ENCODE data around the gene DAB1. TPM values are rescaled to one million over a fixed set of nuclear protein-coding genes. Genes with fewer than 3 reads are reported as not detected.

DAB1 gene
- polyA plus RNA-seq, 3 donors, result 6.5 to 7.3 (median 7.2) TPM

- no peak for DNase-seq
Observed at GRCh38 chr1:56979986-56980755, 443.7 kb downstream of the DAB1 start.

DNA sequence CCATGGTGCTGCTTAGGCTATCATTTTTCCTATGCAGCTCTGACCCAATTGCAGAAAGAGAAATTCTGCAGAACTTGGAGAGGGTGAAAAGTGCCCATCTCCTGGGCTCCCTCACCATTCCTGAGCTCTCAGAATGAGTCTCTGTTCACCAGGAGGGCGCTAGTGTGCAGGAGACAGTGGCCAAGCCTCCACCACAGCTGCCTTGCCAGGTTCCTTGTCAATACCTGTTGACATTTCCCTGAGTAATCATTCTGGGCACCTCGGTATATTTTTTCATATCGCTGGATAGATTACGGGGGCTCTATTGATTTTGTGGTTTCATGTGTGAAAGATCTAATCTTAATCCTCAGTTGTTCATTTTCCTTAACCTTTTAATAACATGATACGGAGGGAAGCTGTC, 445.0 kb downstream of the DAB1 start:
- no peak for DNase-seq

- no peak for DNase-seq
Observed at GRCh38 chr1:56977910-56978309, 445.9 kb downstream of the DAB1 start.

DNA sequence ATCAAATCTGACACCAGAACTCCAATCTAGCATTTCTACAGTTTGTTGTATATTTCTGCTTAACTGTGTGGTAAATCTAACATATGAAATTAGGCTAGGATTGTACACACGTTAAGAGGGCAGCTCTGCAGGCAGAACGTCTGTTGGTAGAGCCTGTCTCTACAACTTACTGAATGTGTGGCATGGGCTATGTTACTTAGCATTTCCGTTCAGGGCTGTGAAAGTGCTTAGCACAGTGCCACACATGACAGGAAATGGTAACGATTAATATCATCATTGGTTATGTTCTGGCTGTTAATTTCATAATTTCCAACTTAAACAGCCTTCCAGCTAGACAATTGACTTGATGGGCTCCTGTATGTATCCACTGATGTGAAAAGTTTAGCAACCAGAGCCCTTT, 448.4 kb downstream of the DAB1 start:
- DNase-seq, result no peak

DNA sequence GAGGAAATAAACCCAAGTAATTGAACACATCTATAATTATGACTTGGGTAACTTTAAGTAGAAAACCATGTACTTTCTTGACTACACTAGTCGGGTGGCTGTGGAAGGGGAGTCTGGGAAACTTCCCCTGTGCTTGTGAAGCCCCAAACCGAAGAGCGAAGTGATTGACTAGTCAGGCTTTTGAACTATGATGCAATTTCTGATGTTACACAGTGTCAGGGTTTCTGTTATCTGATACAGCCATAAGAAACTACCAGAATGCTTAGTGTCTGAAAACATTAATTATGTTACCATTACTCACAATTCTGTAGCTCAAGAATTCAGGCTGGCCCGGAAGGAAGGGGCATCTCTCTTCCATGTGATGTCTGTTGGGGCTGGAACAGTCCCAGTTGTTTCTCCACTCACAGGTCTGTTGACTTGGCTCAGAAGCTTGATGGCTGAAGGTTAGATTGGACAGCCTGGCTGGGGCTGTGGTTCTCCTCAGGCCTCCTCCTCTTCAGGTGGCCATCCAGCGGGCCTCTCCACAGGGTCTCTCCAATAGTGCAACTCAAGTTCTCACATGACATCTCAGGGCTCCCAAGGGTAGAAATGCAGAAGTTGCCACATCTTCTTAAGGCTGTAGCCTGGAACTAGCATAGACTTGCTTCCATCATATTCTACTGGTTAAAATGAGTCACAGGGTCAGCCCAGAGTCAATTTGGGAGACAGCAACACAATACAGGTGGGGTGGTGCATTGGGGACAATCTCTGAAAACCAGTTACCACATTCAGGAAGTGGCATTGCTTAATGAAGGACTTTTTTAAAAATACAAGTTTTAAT, 449.7 kb downstream of the DAB1 start:
- no peak for DNase-seq

- DNase-seq, result no peak
Observed at GRCh38 chr1:56972976-56973375, 450.9 kb downstream of the DAB1 start.

DNA sequence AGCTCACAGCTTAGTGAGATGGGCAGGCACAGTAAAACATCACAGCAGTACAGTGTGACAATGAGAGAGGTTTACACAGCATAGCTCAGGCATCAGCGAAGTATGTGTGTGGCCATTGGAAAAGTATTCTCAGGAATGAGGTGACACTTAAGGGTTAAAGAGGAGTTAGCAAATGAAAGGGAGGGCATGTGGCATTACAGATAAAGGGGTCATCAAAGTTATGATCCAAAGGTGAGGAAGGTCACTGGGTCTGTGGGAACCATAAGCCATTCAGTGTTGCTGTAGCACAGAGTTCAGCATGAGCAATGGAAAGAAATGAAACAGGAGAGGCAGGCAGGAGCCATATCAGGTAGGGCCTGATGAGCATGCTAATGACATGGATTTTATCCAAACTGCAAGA, 453.6 kb downstream of the DAB1 start:
- no peak for DNase-seq

GRCh38 chr1:56968878-56969495, 454.9 kb downstream of the DAB1 start:
- DNase-seq, result no peak

DNA sequence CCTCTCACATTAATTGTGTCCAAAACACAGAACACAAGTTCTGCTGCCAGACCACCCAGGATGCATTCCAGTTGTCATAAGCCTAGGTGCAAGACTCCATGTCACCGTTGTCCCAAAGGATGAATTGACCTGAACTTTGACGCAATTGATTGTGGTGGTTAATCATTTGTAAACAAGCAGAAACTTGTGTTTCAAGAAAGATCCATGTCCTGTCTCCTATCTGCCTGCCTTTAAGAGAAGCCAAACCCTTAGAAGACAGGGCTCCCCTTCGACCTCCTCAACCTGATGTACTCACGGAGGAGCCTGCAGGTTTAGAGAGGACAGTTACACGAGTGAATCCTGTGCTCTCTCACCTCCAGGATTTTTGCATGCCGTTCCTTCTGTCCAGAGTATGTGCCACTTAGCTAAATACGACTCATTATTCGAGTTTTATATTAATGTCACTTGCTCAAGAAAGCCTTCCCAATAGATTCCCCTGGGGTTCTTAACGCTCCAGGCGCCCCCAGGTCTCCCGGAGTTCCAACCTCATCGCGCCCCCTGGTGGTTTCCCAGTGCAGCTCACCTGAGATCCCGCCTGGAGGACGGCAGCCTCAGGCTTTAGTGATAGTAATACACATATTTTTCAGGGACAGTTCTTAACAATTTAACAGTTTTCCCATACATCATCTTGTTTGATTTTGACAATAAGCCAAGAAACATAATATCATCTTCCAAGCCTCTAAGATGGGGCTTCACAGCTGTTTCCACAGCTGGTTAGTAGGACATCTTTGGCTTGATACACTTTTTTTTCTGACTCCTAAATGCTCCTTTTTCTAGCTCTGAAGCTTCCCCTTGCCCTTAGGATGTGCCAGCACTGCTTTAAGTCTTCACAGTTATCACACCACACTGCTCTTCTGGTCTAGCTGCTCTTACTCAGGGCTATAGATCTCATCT, 455.7 kb downstream of the DAB1 start:
- DNase-seq, result peak; percentile 9

GRCh38 chr1:56967355-56967754, 456.5 kb downstream of the DAB1 start:
- DNase-seq, result no peak

DNA sequence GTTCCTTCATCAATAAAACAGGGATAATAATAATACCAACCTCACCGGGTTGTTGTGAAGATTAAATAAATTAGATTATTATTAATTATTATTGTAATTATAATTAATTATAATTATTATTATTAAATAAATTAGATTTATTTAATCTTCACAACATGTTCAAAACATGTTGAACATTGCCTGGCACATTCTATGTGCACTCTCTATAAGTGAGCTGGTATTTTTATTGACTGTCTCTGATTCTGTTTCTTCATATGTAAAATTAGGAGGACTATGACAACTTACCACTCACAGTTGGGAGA, 457.2 kb downstream of the DAB1 start:
- DNase-seq, result no peak

- no peak for DNase-seq
Observed at GRCh38 chr1:56965916-56966697, 457.8 kb downstream of the DAB1 start, which contains the start of gene C8B. Gene C8B, minus strand, starts transcription at chr1:56966015. Its CDS starts 67 bp downstream, at chr1:56965948.

GRCh38 chr1:56965191-56965590, 458.7 kb downstream of the DAB1 start:
- DNase-seq, result no peak

- no peak for DNase-seq
Observed at GRCh38 chr1:56964349-56965017, 459.4 kb downstream of the DAB1 start.

- no peak for DNase-seq
Observed at GRCh38 chr1:56963667-56964066, 460.2 kb downstream of the DAB1 start.

DNA sequence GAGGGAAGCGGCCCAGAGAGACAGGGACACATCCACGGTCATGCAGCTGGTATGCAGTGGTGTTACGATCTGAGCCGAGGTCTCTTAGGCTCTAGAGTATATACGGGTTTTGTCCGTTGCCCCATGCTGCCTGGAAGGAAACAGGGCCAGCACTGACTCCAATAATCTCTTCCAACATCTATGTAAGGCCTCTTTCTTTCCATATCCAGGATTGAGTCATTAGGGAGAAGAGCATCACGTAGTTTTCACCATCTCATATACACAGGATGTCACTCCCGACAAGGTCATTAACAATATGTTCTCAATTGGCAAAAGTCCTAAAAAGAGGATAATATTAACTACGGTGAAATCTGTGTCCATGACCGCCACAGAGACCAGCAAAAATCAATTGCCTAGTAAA, 462.4 kb downstream of the DAB1 start:
- DNase-seq, result no peak

- DNase-seq, result no peak
Observed at GRCh38 chr1:56958526-56958925, 465.3 kb downstream of the DAB1 start.

GRCh38 chr1:56957931-56958330, 465.9 kb downstream of the DAB1 start:
- DNase-seq, result no peak

- no peak for DNase-seq
Observed at GRCh38 chr1:56954664-56955063, 469.2 kb downstream of the DAB1 start.

- DNase-seq, result no peak
Observed at GRCh38 chr1:56953386-56953785, 470.5 kb downstream of the DAB1 start.
